ENCODE results near the gene MIPOL1. TPM values are rescaled to one million over a fixed set of nuclear protein-coding genes. Genes with fewer than 3 reads are reported as not detected.

Gene MIPOL1
- total and polyA plus RNA-seq, 2 of the 13 experiments (the other 11 are each of a cell fraction or from before 2014, with no cell fraction given) = 8.6 to 34.2 TPM

DNA sequence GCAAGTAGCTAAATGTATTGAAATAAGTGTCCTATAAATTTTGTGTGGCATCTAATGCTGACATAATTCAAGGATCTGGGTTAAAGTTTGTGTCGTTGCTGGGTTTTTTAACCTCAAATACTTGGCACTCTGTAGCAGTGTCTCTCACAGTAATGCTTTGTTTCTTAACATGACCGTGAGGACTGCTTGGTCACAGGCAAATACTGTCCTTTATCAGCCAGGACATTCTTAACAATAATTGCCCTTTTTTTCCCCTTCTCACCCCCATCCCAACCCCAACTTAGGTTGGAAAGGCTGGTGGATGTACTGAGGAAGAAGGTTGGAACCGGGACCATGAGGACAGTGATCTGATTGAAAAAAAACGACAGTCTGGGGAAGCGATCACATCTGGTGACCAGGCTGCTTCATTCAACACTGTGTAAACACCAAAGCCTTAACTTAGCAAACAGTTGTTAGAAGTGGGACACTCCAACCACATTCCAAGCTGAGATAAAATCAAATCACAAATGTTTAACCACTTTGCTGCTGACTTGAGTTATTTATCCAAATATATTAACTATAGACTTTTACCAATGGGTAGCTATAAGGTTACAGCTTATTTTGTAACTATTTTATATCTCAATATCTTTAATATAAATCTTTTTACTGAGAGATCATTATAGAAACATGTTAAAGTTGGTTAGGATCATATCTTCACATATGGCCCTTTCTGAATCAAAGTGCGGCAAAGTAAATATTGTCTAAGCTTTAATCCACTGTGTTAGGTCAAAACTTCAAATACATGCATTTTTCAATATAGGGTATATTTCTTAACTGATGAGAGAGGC, 349.1 kb downstream of the MIPOL1 start (continued):
- TF ChIP-seq, protein P1, sequence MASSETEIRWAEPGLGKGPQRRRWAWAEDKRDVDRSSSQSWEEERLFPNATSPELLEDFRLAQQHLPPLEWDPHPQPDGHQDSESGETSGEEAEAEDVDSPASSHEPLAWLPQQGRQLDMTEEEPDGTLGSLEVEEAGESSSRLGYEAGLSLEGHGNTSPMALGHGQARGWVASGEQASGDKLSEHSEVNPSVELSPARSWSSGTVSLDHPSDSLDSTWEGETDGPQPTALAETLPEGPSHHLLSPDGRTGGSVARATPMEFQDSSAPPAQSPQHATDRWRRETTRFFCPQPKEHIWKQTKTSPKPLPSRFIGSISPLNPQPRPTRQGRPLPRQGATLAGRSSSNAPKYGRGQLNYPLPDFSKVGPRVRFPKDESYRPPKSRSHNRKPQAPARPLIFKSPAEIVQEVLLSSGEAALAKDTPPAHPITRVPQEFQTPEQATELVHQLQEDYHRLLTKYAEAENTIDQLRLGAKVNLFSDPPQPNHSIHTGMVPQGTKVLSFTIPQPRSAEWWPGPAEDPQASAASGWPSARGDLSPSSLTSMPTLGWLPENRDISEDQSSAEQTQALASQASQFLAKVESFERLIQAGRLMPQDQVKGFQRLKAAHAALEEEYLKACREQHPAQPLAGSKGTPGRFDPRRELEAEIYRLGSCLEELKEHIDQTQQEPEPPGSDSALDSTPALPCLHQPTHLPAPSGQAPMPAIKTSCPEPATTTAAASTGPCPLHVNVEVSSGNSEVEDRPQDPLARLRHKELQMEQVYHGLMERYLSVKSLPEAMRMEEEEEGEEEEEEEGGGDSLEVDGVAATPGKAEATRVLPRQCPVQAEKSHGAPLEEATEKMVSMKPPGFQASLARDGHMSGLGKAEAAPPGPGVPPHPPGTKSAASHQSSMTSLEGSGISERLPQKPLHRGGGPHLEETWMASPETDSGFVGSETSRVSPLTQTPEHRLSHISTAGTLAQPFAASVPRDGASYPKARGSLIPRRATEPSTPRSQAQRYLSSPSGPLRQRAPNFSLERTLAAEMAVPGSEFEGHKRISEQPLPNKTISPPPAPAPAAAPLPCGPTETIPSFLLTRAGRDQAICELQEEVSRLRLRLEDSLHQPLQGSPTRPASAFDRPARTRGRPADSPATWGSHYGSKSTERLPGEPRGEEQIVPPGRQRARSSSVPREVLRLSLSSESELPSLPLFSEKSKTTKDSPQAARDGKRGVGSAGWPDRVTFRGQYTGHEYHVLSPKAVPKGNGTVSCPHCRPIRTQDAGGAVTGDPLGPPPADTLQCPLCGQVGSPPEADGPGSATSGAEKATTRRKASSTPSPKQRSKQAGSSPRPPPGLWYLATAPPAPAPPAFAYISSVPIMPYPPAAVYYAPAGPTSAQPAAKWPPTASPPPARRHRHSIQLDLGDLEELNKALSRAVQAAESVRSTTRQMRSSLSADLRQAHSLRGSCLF (CRISPR knock-in tag; IDR thresholded peaks at IDR 0.05; ENCODE audit: borderline replicate concordance) = no peak; the same call in 1 of the 2 replicates
- TF ChIP-seq, protein P2, sequence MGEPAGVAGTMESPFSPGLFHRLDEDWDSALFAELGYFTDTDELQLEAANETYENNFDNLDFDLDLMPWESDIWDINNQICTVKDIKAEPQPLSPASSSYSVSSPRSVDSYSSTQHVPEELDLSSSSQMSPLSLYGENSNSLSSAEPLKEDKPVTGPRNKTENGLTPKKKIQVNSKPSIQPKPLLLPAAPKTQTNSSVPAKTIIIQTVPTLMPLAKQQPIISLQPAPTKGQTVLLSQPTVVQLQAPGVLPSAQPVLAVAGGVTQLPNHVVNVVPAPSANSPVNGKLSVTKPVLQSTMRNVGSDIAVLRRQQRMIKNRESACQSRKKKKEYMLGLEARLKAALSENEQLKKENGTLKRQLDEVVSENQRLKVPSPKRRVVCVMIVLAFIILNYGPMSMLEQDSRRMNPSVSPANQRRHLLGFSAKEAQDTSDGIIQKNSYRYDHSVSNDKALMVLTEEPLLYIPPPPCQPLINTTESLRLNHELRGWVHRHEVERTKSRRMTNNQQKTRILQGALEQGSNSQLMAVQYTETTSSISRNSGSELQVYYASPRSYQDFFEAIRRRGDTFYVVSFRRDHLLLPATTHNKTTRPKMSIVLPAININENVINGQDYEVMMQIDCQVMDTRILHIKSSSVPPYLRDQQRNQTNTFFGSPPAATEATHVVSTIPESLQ (CRISPR knock-in tag; conservative IDR thresholded peaks at IDR 0.05) = peak; percentile 92; the same call in 1 of the 2 replicates
- TF ChIP-seq CCDC6 (CRISPR knock-in tag; IDR thresholded peaks at IDR 0.05) (peak; percentile 94), ZNF768 (CRISPR knock-in tag; IDR thresholded peaks at IDR 0.05) (no peak), AKAP8 (CRISPR knock-in tag; IDR thresholded peaks at IDR 0.05) (no peak; the same call in 1 of the 2 replicates), FOXO1 (CRISPR knock-in tag; IDR thresholded peaks at IDR 0.05) (peak; percentile 98; the same call in 1 of the 2 replicates), ATF7-NPFF (CRISPR knock-in tag; IDR thresholded peaks at IDR 0.05; ENCODE audit: low read depth) (peak; percentile 45; the same call in 1 of the 2 replicates), SP1 (IDR thresholded peaks at IDR 0.05) (no peak), SP1 (CRISPR knock-in tag; IDR thresholded peaks at IDR 0.05) (no peak; the same call in none of the 2 replicates)
